Fibroblast of villous mesenchyme (primary cell): ENCODE data around the gene FBLL1. TPM values are rescaled to one million over a fixed set of nuclear protein-coding genes. Genes with fewer than 3 reads are reported as not detected.
A peak's percentile ranks its signal among the peaks of the same experiment; 100 is the strongest.

Experiments
- DNase-seq: peaks from one replicate; pipeline ENCODE4 v3.0.0-alpha.2; 2010; ENCODE audit warnings: low read depth
- H3K4me3 ChIP-seq: 2 replicates; pipeline ENCODE4 v1.5.1; 2011; ENCODE audit warnings: low read depth, mild to moderate bottlenecking, low read length
- CTCF ChIP-seq: IDR thresholded peaks from 2 replicates; pipeline ENCODE4 v1.5.1; 2012; ENCODE audit warnings: low read depth, mild to moderate bottlenecking, low read length; ENCODE audit not compliant: insufficient read depth
- total RNA-seq: library from RNA; depleted of rRNA; stranded (reverse); fragments of >200 nt; gene quantifications from 2 replicates; pipeline ENCODE4 v1.2.3, GENCODE V29; 2012

The FBLL1 gene
- 0.32 and 0.43 TPM in 2 replicates for total RNA-seq

DNA sequence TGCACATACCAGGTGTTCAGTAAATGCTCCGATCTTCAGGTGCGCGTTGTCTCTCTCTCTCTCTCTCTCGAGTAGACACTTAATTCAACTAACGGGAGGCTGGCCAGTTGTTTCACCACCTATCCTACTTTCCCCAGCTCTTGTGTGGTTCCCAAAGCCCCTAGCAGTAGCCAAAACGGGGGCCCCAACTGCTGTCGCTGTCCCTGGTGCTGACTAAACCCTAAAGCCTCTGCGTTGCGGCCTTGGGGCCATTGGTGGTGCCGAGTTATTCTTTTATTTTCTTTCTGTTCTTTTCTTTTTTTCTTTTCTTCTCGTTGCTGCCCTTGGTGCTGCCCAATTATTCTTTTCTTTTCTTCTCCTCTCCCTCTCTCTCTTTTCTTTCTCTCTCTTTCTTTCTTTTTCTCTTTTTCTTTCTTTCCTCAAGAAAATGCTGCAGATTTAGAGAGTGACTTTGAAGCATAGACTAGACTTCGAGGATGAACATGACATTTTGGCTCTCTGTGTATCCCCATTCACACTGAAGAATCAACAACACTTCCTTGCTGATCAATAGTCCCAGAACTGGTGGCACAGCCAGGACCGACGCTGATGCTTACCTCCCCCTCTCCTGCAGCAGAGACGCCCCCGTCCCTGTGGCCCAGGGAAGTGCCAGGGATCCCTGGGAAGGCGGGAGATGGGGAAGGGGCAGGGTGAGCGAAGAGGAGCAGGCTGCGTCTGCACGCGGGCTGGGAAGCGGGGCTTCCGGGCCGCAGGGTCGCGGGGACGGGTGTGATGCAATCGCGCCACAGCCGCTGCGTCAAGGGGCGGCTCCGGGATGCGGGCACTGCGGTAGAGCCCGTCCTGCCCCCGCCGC lies at the start of gene FBLL1:
Gene FBLL1 (plus strand): TSS at position 785 of the 853 bp plus-strand sequence. CDS start 200 bp downstream, outside the sequence.
- peak within 1 kb of the TSS; percentile 40 for H3K4me3 ChIP-seq
- TF ChIP-seq CTCF = no peak

DNA sequence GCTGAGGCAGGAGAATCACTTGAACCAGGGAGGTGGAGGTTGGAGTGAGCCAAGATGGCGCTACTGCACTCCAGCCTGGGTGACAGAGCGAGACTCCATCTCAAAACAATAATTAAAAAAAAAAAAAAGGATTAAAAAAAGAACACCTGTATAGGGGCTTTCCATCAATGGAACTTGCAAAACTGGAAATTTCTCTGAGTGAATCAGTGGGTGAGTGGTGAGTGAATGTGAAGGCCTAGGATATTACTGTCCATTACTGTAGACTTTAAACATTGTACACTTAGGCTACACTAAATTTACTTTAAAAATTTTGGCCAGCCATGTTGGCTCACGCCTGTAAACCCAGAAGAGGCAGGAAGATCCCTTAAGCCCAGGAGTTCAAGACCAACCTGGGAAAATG lies 48.5 kb upstream of the FBLL1 start:
- no peak for TF ChIP-seq CTCF
- no peak for DNase-seq
- no peak overlapping the region for H3K4me3 ChIP-seq

More for the DNA sequence above, at the start of gene FBLL1:
- DNase-seq = peak; percentile 28

- no peak for DNase-seq
- TF ChIP-seq CTCF = no peak
- H3K4me3 ChIP-seq = no peak overlapping the region
Measured at GRCh38 chr5:168481330-168481788, 47.7 kb upstream of the FBLL1 start.

- TF ChIP-seq CTCF = no peak
- H3K4me3 ChIP-seq = no peak overlapping the region
- DNase-seq = no peak
Measured at GRCh38 chr5:168482361-168482760, 46.7 kb upstream of the FBLL1 start.

- TF ChIP-seq CTCF = peak; percentile 99
- peak; percentile 94 for DNase-seq
- H3K4me3 ChIP-seq = peak within 1 kb of the TSS; percentile 100
Measured at GRCh38 chr5:168486136-168486879, 42.8 kb upstream of the FBLL1 start, which contains the start of gene RARS1. TSS of gene RARS1 (plus strand) at chr5:168486471. CDS start at chr5:168486499, 28 bp downstream.

- TF ChIP-seq CTCF = no peak
- H3K4me3 ChIP-seq = no peak overlapping the region
- no peak for DNase-seq
Measured at GRCh38 chr5:168489059-168489458, 40.0 kb upstream of the FBLL1 start.
